Tibial artery (tissue), 4 donors: ENCODE measurements around the gene NSD1.

Source experiments
- DNase-seq, 2 donors: peaks; one replicate each; pipeline ENCODE4 v3.0.0-alpha.2; 2019
- H3K27ac ChIP-seq, 2 donors: fragments of 200-600 bp; sonication (generic) in 1 of 2; 1 replicate in 1 of 2; 2 replicates in 1 of 2; pipeline ENCODE4 v1.5.1; 2018 to 2019; ENCODE audit warnings: mild to moderate bottlenecking in 1 of 2
- H3K27me3 ChIP-seq, 2 donors: fragments of 200-600 bp; sonication (generic) in 1 of 2; one replicate each; pipeline versions ENCODE4 v1.5.1 to v1.6.0; 2016 to 2019
- H3K36me3 ChIP-seq, 3 donors: fragments of 200-600 bp; sonication (generic) in 2 of 3; one replicate each; pipeline ENCODE4 v1.5.1; 2016 to 2019; ENCODE audit warnings: mild to moderate bottlenecking in 2 of 3
- H3K4me1 ChIP-seq, 4 donors: fragments of 200-600 bp; sonication (generic) in 2 of 4; 1 replicate in 3 of 4; 2 replicates in 1 of 4; pipeline ENCODE4 v1.5.1; 2016 to 2019
- H3K4me3 ChIP-seq, 2 donors: fragments of 200-600 bp; sonication (generic) in 1 of 2; 1 replicate in 1 of 2; 2 replicates in 1 of 2; pipeline ENCODE4 v1.5.1; 2018 to 2019; ENCODE audit warnings: mild to moderate bottlenecking in 2 of 2
- H3K9me3 ChIP-seq, 3 donors: fragments of 200-600 bp; sonication (generic) in 1 of 3; one replicate each; pipeline ENCODE4 v1.5.1; 2016 to 2019
- CTCF ChIP-seq, 2 experiments: fragments of 200-600 bp in 1 of 2; fragments of 450-650 bp in 1 of 2; IDR thresholded peaks; one replicate each; pipeline ENCODE4 v1.5.1; 2017 to 2019; ENCODE audit warnings: antibody characterized with exemption in 2 of 2, mild to moderate bottlenecking in 1 of 2, moderate library complexity in 1 of 2
- intact Hi-C: fragments of 100-400 bp; cut with DNase I; formaldehyde crosslinking; loops from one replicate; pipeline ENCODE4 v1.15.0; 2023; ENCODE audit warnings: low total_unique reads

NSD1 gene

GRCh38 chr5:177198738-177199137 is 65.2 kb downstream of the NSD1 start:
- Histone ChIP-seq H3K4me3 (no peak overlapping the region), H3K9me3 (no peaks in the 10 kb centered on the region), H3K4me1 (peaks cover 0 to 5% (median 2%) of the 10 kb centered on the region in 4 donors), H3K36me3 (peaks cover 16 to 80% (median 36%) of the 10 kb centered on the region in 3 donors), H3K27ac (no peak overlapping the region), H3K27me3 (no peaks in the 10 kb centered on the region)
- DNase-seq = no peak
- intact Hi-C loops = no loop called here
- TF ChIP-seq CTCF (IDR thresholded peaks at IDR 0.05) = no peak

- no peaks in the 10 kb centered on the region for H3K4me1 ChIP-seq
- H3K4me3 ChIP-seq = no peak overlapping the region
- intact Hi-C loops = no loop called here
- no peak for TF ChIP-seq CTCF (IDR thresholded peaks at IDR 0.05)
- no peak overlapping the region for H3K27ac ChIP-seq
- no peak for DNase-seq
- peaks cover 47 to 76% (median 60%) of the 10 kb centered on the region in 3 donors for H3K36me3 ChIP-seq
- no peaks in the 10 kb centered on the region for H3K27me3 ChIP-seq
- no peaks in the 10 kb centered on the region for H3K9me3 ChIP-seq
Observed at GRCh38 chr5:177204281-177204680, 70.7 kb downstream of the NSD1 start.

DNA sequence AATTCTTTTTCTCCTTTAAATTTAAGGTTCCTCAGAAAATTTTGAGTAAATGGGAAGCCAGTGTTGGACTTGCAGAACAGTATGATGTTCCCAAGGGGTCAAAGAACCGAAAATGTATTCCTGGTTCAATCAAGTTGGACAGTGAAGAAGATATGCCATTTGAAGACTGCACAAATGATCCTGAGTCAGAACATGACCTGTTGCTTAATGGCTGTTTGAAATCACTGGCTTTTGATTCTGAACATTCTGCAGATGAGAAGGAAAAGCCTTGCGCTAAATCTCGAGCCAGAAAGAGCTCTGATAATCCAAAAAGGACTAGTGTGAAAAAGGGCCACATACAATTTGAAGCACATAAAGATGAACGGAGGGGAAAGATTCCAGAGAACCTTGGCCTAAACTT is 76.0 kb downstream of the NSD1 start:
- intact Hi-C loops = no loop called here
- no peaks in the 10 kb centered on the region for H3K27me3 ChIP-seq
- no peak for TF ChIP-seq CTCF (IDR thresholded peaks at IDR 0.05)
- no peak for DNase-seq
- no peak overlapping the region for H3K4me3 ChIP-seq
- peaks cover 58 to 90% (median 65%) of the 10 kb centered on the region in 3 donors for H3K36me3 ChIP-seq
- no peaks in the 10 kb centered on the region for H3K9me3 ChIP-seq
- no peak overlapping the region for H3K27ac ChIP-seq
- no peaks in the 10 kb centered on the region for H3K4me1 ChIP-seq

DNA sequence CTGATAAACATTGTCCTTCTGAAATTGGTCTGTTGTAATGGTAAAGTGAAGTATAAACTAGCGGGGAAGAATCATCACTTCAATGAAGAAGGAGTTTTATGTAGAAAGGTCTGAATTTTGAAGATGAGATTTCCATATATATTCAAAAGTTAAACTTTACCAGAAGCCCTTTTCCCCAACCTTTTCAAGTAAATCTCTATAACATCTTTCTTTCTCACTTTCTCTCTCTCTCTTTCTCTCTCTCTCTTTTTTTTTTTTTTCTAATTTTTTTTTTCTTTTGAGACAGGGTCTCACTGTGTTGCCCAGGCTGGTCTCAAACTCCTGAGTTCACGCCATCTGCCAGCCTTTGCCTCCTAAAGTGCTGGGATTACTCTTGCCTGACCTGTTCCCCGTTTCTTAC is 78.7 kb downstream of the NSD1 start:
- H3K27me3 ChIP-seq = no peaks in the 10 kb centered on the region
- H3K4me3 ChIP-seq = no peak overlapping the region
- H3K4me1 ChIP-seq = no peaks in the 10 kb centered on the region
- intact Hi-C loops = no loop called here
- no peaks in the 10 kb centered on the region for H3K9me3 ChIP-seq
- TF ChIP-seq CTCF (IDR thresholded peaks at IDR 0.05) = no peak
- peaks cover 39 to 80% (median 54%) of the 10 kb centered on the region in 3 donors for H3K36me3 ChIP-seq
- DNase-seq = no peak
- H3K27ac ChIP-seq = no peak overlapping the region

GRCh38 chr5:177220576-177220975 is 87.0 kb downstream of the NSD1 start:
- H3K9me3 ChIP-seq = no peaks in the 10 kb centered on the region
- no peak for TF ChIP-seq CTCF (IDR thresholded peaks at IDR 0.05)
- H3K4me3 ChIP-seq = no peak overlapping the region
- no peak overlapping the region for H3K27ac ChIP-seq
- H3K4me1 ChIP-seq = no peaks in the 10 kb centered on the region
- no peak for DNase-seq
- peaks cover 0 to 16% (median 0%) of the 10 kb centered on the region in 3 donors for H3K36me3 ChIP-seq
- no peaks in the 10 kb centered on the region for H3K27me3 ChIP-seq
- intact Hi-C loops = no loop called here

DNA sequence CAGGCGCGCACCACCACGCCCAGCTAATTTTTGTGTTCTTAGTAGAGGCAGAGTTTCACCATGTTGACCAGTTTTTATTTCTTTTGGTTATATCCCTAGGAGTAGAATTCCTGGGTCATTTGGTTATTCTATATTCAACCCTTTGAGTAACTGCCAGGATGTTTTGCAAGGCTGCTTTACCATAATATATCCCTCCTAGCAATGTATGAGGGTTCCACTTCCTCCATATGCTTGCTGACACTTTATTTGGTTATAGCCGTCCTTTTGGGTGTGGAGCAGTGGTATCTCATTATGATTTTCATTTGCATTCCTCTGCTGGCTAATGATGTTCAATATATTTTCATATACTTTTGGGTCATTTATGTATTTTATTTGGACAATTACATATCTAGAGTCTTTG is 88.7 kb downstream of the NSD1 start:
- Histone ChIP-seq H3K27me3 (no peaks in the 10 kb centered on the region), H3K9me3 (no peaks in the 10 kb centered on the region), H3K27ac (no peak overlapping the region), H3K36me3 (peaks cover 0 to 11% (median 0%) of the 10 kb centered on the region in 3 donors), H3K4me1 (no peaks in the 10 kb centered on the region), H3K4me3 (no peak overlapping the region)
- TF ChIP-seq CTCF (IDR thresholded peaks at IDR 0.05) = no peak
- intact Hi-C loops = no loop called here
- DNase-seq = no peak
